Mucosa of descending colon (tissue), 3 donors: ENCODE results near the gene LRP5. TPM values are rescaled to one million over a fixed set of nuclear protein-coding genes. Genes with fewer than 3 reads are reported as not detected.

ENCODE experiments used
- ATAC-seq: fragments of 200-7000 bp; cut with Tn5 transposase; one replicate; pipeline ENCODE4 v1.9.1; 2020; ENCODE audit warnings: mild to moderate bottlenecking, moderate library complexity
- DNase-seq, 3 donors: peaks; one replicate each; pipeline ENCODE4 v3.0.0-alpha.2; 2020
- H3K36me3 ChIP-seq: fragments of 200-600 bp; one replicate; pipeline ENCODE4 v1.8.0; 2021; ENCODE audit warnings: low read depth, mild to moderate bottlenecking
- H3K4me1 ChIP-seq: fragments of 200-600 bp; one replicate; pipeline ENCODE4 v1.8.0; 2021; ENCODE audit warnings: low read depth, mild to moderate bottlenecking
- H3K4me3 ChIP-seq: fragments of 200-600 bp; one replicate; pipeline ENCODE4 v1.8.0; 2021; ENCODE audit warnings: mild to moderate bottlenecking
- H3K9me3 ChIP-seq: fragments of 200-600 bp; one replicate; pipeline ENCODE4 v1.8.0; 2021; ENCODE audit warnings: mild to moderate bottlenecking
- CTCF ChIP-seq: fragments of 200-600 bp; IDR thresholded peaks from one replicate; pipeline ENCODE4 v1.8.0; 2022; ENCODE audit warnings: antibody characterized with exemption, mild to moderate bottlenecking
- intact Hi-C, 2 donors: fragments of 100-400 bp; cut with DNase I in 1 of 2; cut with micrococcal nuclease in 1 of 2; formaldehyde crosslinking; loops; one replicate each; pipeline versions ENCODE4 v1.11.0 to v1.11.1; 2022; cut with DNase I, micrococcal nuclease
- total RNA-seq, 3 donors: library from RNA; stranded (reverse); fragmentation: NEBNext Ultra II Directional in 2 of 3; extraction: Animal tissue kit (Norgen Biotek cat#: 25700) in 2 of 3; gene quantifications; one replicate each; pipeline versions ENCODE4 v1.2.1 to v1.2.4, GENCODE V29; 2021 to 2023
- donor health status: DM: no; HTN: no; CAD: no; lungs with moderate emphysema.
- donor health status: DM: no; HTN: no; CAD: no.
- donor health status: DM: no; HTN: yes; CAD: no.

The LRP5 gene
- total RNA-seq, 3 donors from 2014 or later, result 83.7 to 113 (median 103) TPM

- ATAC-seq, result peak; percentile 39
- Histone ChIP-seq H3K4me1 (peaks cover 43% of the 10 kb centered on the region), H3K9me3 (no peaks in the 10 kb centered on the region), H3K4me3 (peak overlapping the region; percentile 42), H3K36me3 (no peaks in the 10 kb centered on the region)
- DNase-seq, result peak; percentile 46 to 64 (median 58)
- intact Hi-C loops, result loop anchor here in 1 of 2 donors (10.0 kb wide), 1 partner anchor 72 kb away; no protein-coding TSS in a partner anchor
- no peak for TF ChIP-seq CTCF
These were observed 586 bp downstream of the LRP5 start for GRCh38 chr11:68312780-68313573.

- peak overlapping the region; percentile 42 for H3K4me3 ChIP-seq
- intact Hi-C loops, result loop anchor here in 1 of 2 donors (10.0 kb wide), 1 partner anchor 71 kb away; no protein-coding TSS in a partner anchor
- no peak for TF ChIP-seq CTCF
These were observed 1.3 kb downstream of the LRP5 start for GRCh38 chr11:68313574-68314202.

GRCh38 chr11:68314203-68315170, 2.1 kb downstream of the LRP5 start:
- no peak overlapping the region for H3K4me3 ChIP-seq
- DNase-seq (peak in 2 of 3 donors; percentile 57 to 58), ATAC-seq (peak; percentile 14)
- no peaks in the 10 kb centered on the region for H3K36me3 ChIP-seq
- H3K9me3 ChIP-seq, result no peaks in the 10 kb centered on the region
- intact Hi-C loops, result loop anchor here in 1 of 2 donors (10.0 kb wide), 1 partner anchor 70 kb away; no protein-coding TSS in a partner anchor
- no peak for TF ChIP-seq CTCF
- peaks cover 43% of the 10 kb centered on the region for H3K4me1 ChIP-seq

More at GRCh38 chr11:68313574-68314202, 1.3 kb downstream of the LRP5 start:
- ATAC-seq (peak; percentile 12), DNase-seq (peak in 2 of 3 donors; percentile 39 to 50)
- no peaks in the 10 kb centered on the region for H3K36me3 ChIP-seq
- H3K9me3 ChIP-seq, result no peaks in the 10 kb centered on the region
- peaks cover 43% of the 10 kb centered on the region for H3K4me1 ChIP-seq

GRCh38 chr11:68315171-68315920, 3.0 kb downstream of the LRP5 start:
- Histone ChIP-seq H3K36me3 (no peaks in the 10 kb centered on the region), H3K4me1 (peaks cover 43% of the 10 kb centered on the region), H3K9me3 (no peaks in the 10 kb centered on the region), H3K4me3 (no peak overlapping the region)
- DNase-seq (peak; percentile 70 to 71 (median 70)), ATAC-seq (peak; percentile 68)
- TF ChIP-seq CTCF, result no peak
- intact Hi-C loops, result loop anchor here in 1 of 2 donors (10.0 kb wide), 1 partner anchor 69 kb away; no protein-coding TSS in a partner anchor
